ENCODE measurements around the gene CDC42BPB. TPM values are rescaled to one million over a fixed set of nuclear protein-coding genes. Genes with fewer than 3 reads are reported as not detected.

CDC42BPB gene
- total and polyA plus RNA-seq, 2 of the 13 experiments (the other 11 are each of a cell fraction or from before 2014, with no cell fraction given), result 19.7 to 32.3 TPM

DNA sequence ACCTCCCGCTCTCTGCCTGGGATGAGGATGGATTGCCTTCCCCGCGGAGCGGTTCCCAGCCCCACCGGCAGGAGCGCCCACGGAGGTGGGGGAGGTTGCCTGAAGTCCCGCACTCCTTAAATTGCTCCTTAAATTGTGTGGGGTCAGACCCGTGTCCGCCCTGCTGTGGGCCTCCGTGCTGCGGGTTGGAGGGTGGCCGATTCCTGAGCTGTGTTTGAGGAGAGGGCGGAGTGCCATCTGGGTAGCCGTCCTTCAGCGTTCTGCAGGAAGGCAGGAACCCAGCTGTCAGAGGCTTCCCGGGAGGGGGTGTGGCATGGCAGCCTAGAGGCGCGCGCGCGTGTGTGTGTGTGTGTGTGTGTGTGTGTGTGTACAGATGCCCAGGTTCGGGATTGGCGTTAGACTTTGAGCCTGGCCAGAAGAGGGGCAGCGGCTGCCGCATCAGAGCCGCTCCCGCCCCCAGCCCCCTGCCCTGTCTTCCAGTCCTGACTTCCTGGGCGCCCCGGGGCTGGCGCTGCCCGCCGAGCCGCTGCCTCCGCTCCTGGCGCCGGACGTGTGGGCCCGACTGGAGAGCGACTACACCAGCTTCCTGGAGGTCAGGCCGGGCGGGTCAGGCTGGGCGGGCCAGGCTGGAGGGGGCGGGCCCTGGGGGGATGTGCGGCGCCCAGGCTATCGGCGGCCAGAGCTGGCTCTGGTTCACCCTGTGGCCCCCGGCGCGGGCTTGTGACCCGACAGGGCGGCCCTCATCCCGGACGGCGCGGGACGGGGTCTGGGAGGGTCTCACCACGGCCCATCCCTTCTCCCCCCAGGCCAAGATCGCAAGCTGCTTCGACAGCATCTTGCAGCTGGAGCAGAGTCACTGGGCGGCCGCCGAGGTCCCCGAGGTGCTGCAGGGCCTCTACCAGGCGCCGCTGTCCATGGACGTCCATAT lies 46.4 kb upstream of the CDC42BPB start (continued):
- TF ChIP-seq, protein P1, sequence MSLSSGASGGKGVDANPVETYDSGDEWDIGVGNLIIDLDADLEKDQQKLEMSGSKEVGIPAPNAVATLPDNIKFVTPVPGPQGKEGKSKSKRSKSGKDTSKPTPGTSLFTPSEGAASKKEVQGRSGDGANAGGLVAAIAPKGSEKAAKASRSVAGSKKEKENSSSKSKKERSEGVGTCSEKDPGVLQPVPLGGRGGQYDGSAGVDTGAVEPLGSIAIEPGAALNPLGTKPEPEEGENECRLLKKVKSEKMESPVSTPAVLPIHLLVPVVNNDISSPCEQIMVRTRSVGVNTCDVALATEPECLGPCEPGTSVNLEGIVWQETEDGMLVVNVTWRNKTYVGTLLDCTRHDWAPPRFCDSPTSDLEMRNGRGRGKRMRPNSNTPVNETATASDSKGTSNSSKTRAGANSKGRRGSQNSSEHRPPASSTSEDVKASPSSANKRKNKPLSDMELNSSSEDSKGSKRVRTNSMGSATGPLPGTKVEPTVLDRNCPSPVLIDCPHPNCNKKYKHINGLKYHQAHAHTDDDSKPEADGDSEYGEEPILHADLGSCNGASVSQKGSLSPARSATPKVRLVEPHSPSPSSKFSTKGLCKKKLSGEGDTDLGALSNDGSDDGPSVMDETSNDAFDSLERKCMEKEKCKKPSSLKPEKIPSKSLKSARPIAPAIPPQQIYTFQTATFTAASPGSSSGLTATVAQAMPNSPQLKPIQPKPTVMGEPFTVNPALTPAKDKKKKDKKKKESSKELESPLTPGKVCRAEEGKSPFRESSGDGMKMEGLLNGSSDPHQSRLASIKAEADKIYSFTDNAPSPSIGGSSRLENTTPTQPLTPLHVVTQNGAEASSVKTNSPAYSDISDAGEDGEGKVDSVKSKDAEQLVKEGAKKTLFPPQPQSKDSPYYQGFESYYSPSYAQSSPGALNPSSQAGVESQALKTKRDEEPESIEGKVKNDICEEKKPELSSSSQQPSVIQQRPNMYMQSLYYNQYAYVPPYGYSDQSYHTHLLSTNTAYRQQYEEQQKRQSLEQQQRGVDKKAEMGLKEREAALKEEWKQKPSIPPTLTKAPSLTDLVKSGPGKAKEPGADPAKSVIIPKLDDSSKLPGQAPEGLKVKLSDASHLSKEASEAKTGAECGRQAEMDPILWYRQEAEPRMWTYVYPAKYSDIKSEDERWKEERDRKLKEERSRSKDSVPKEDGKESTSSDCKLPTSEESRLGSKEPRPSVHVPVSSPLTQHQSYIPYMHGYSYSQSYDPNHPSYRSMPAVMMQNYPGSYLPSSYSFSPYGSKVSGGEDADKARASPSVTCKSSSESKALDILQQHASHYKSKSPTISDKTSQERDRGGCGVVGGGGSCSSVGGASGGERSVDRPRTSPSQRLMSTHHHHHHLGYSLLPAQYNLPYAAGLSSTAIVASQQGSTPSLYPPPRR (CRISPR knock-in tag; IDR thresholded peaks at IDR 0.05; ENCODE audit: borderline replicate concordance), result peak; percentile 71; the same call in 1 of the 2 replicates
- TF ChIP-seq ZIK1 (CRISPR knock-in tag; IDR thresholded peaks at IDR 0.05; ENCODE audit: borderline replicate concordance, low read depth) (0 out of 2 replicates have a peak, but pooled peaks have one; percentile 48), ZNF350 (CRISPR knock-in tag; IDR thresholded peaks at IDR 0.05; ENCODE audit: borderline replicate concordance, low read depth) (peak; percentile 50), ZNF850 (CRISPR knock-in tag; conservative IDR thresholded peaks at IDR 0.05) (no peak), ZNF556 (CRISPR knock-in tag; IDR thresholded peaks at IDR 0.05; ENCODE audit: borderline replicate concordance) (peak; percentile 66; the same call in 1 of the 2 replicates), NFKBIZ (CRISPR knock-in tag; IDR thresholded peaks at IDR 0.05) (peak; percentile 57; the same call in 1 of the 2 replicates), ZNF75D (CRISPR knock-in tag; IDR thresholded peaks at IDR 0.05; ENCODE audit: borderline replicate concordance) (no peak), ZFP90 (CRISPR knock-in tag; IDR thresholded peaks at IDR 0.05; ENCODE audit: borderline replicate concordance) (peak; percentile 58; the same call in 1 of the 2 replicates), ARNT2 (CRISPR knock-in tag; IDR thresholded peaks at IDR 0.05; ENCODE audit: low read depth) (peak; percentile 84), ARID2 (CRISPR knock-in tag; IDR thresholded peaks at IDR 0.05; ENCODE audit: borderline replicate concordance) (no peak), HOXA7 (CRISPR knock-in tag; IDR thresholded peaks at IDR 0.05) (no peak), ETV6 (CRISPR knock-in tag; conservative IDR thresholded peaks at IDR 0.05) (no peak), ZNF234 (CRISPR knock-in tag; conservative IDR thresholded peaks at IDR 0.05) (0 out of 2 replicates have a peak, but pooled peaks have one; percentile 36)
- TF ChIP-seq, protein P2, sequence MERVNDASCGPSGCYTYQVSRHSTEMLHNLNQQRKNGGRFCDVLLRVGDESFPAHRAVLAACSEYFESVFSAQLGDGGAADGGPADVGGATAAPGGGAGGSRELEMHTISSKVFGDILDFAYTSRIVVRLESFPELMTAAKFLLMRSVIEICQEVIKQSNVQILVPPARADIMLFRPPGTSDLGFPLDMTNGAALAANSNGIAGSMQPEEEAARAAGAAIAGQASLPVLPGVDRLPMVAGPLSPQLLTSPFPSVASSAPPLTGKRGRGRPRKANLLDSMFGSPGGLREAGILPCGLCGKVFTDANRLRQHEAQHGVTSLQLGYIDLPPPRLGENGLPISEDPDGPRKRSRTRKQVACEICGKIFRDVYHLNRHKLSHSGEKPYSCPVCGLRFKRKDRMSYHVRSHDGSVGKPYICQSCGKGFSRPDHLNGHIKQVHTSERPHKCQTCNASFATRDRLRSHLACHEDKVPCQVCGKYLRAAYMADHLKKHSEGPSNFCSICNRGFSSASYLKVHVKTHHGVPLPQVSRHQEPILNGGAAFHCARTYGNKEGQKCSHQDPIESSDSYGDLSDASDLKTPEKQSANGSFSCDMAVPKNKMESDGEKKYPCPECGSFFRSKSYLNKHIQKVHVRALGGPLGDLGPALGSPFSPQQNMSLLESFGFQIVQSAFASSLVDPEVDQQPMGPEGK (CRISPR knock-in tag; IDR thresholded peaks at IDR 0.05), result peak; percentile 82
- TF ChIP-seq, protein P3, sequence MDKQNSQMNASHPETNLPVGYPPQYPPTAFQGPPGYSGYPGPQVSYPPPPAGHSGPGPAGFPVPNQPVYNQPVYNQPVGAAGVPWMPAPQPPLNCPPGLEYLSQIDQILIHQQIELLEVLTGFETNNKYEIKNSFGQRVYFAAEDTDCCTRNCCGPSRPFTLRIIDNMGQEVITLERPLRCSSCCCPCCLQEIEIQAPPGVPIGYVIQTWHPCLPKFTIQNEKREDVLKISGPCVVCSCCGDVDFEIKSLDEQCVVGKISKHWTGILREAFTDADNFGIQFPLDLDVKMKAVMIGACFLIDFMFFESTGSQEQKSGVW (CRISPR knock-in tag; IDR thresholded peaks at IDR 0.05; ENCODE audit: borderline replicate concordance), result no peak
- TF ChIP-seq, protein P4, sequence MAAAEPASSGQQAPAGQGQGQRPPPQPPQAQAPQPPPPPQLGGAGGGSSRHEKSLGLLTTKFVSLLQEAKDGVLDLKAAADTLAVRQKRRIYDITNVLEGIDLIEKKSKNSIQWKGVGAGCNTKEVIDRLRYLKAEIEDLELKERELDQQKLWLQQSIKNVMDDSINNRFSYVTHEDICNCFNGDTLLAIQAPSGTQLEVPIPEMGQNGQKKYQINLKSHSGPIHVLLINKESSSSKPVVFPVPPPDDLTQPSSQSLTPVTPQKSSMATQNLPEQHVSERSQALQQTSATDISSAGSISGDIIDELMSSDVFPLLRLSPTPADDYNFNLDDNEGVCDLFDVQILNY (CRISPR knock-in tag; conservative IDR thresholded peaks at IDR 0.05), result no peak
- TF ChIP-seq, protein P5, sequence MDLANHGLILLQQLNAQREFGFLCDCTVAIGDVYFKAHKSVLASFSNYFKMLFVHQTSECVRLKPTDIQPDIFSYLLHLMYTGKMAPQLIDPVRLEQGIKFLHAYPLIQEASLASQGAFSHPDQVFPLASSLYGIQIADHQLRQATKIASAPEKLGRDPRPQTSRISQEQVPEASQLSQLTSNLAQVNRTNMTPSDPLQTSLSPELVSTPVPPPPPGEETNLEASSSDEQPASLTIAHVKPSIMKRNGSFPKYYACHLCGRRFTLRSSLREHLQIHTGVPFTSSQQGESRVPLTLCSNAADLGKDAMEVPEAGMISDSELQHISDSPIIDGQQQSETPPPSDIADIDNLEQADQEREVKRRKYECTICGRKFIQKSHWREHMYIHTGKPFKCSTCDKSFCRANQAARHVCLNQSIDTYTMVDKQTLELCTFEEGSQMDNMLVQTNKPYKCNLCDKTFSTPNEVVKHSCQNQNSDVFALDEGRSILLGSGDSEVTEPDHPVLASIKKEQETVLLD (CRISPR knock-in tag; IDR thresholded peaks at IDR 0.05; ENCODE audit: low read depth), result no peak
